ENCODE measurements around the gene HABP2.

Gene HABP2

DNA sequence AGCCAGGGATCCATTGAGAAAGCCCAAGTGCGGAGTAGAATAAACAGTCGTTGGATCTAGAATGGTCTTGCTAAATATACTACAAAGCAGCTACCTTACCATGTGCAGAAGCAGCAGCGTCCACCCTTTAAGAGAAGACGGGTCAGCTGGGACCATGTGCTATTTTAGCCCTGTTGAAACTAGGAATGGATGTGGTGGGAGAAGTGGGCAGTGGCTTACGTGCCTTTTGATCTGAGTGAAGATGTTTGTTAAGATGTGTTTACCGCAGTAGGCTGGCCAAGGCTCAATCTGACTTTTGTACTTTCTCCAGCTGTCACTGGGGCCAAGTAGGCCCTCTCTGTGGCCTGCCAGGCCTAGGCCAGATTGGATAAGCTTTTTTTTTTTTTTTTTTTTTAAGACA lies 9.2 kb downstream of the HABP2 start:
- H4K20me1 ChIP-seq (ENCODE audit: insufficient read depth, low read length), result no peaks in the 10 kb centered on the region
- H3K4me1 ChIP-seq (ENCODE audit: insufficient read depth, low read length, severe bottlenecking), result no peaks in the 10 kb centered on the region
- no peaks in the 10 kb centered on the region for H3F3A ChIP-seq (ENCODE audit: insufficient read depth, low read length)
- H3K27ac ChIP-seq (ENCODE audit: low read depth, low read length, poor library complexity, severe bottlenecking), result no peak overlapping the region
- no peak overlapping the region for H3K4me2 ChIP-seq (ENCODE audit: low read length)
- no peaks in the 10 kb centered on the region for H3K9me3 ChIP-seq (ENCODE audit: low read length)
- no peaks in the 10 kb centered on the region for H3K9me2 ChIP-seq (ENCODE audit: low read depth, low read length)
- no peak overlapping the region for H3K4me3 ChIP-seq (ENCODE audit: low read depth, low read length, poor library complexity, severe bottlenecking)
- no peaks in the 10 kb centered on the region for H3K79me2 ChIP-seq (ENCODE audit: insufficient read depth, low read length)
- H3K9ac ChIP-seq (ENCODE audit: low read length), result no peak overlapping the region
- no peaks in the 10 kb centered on the region for H3K27me3 ChIP-seq (ENCODE audit: insufficient read depth, low read length)
- TF ChIP-seq EZH2 (IDR thresholded peaks at IDR 0.05; ENCODE audit: borderline replicate concordance, low read length), result no peak
- TF ChIP-seq, protein P1, sequence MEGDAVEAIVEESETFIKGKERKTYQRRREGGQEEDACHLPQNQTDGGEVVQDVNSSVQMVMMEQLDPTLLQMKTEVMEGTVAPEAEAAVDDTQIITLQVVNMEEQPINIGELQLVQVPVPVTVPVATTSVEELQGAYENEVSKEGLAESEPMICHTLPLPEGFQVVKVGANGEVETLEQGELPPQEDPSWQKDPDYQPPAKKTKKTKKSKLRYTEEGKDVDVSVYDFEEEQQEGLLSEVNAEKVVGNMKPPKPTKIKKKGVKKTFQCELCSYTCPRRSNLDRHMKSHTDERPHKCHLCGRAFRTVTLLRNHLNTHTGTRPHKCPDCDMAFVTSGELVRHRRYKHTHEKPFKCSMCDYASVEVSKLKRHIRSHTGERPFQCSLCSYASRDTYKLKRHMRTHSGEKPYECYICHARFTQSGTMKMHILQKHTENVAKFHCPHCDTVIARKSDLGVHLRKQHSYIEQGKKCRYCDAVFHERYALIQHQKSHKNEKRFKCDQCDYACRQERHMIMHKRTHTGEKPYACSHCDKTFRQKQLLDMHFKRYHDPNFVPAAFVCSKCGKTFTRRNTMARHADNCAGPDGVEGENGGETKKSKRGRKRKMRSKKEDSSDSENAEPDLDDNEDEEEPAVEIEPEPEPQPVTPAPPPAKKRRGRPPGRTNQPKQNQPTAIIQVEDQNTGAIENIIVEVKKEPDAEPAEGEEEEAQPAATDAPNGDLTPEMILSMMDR (IDR thresholded peaks at IDR 0.05; ENCODE audit: low read length), result no peak
- H3K36me3 ChIP-seq (ENCODE audit: insufficient read depth, low read length), result no peaks in the 10 kb centered on the region
- no peak overlapping the region for H2AFZ ChIP-seq (ENCODE audit: low read length)

DNA sequence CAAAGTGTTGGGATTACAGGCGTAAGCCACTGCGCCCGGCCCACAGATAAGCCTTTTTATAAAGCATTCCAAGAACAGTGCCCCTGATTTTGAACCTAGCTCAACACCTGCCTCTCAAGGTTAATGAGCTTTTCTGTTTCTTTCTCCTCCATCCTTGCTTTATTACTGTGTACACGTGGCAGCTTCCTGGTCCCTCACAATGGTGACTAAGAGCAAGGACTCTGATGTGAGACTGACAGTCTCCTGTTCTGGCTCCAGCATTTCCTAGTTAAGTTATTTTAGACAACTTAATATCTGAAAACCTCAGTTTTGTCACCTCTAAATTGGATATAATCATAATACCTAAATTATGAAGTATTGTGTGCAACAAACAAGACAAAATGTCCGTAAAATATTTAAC lies 9.9 kb downstream of the HABP2 start:
- Histone ChIP-seq H3K9ac (ENCODE audit: low read length) (no peak overlapping the region), H3K79me2 (ENCODE audit: insufficient read depth, low read length) (no peaks in the 10 kb centered on the region), H3K9me2 (ENCODE audit: low read depth, low read length) (no peaks in the 10 kb centered on the region), H3K27ac (ENCODE audit: low read depth, low read length, poor library complexity, severe bottlenecking) (no peak overlapping the region), H3K4me2 (ENCODE audit: low read length) (no peak overlapping the region), H3K4me1 (ENCODE audit: insufficient read depth, low read length, severe bottlenecking) (no peaks in the 10 kb centered on the region), H4K20me1 (ENCODE audit: insufficient read depth, low read length) (no peaks in the 10 kb centered on the region), H3K27me3 (ENCODE audit: insufficient read depth, low read length) (no peaks in the 10 kb centered on the region), H3F3A (ENCODE audit: insufficient read depth, low read length) (no peaks in the 10 kb centered on the region), H2AFZ (ENCODE audit: low read length) (no peak overlapping the region), H3K36me3 (ENCODE audit: insufficient read depth, low read length) (no peaks in the 10 kb centered on the region), H3K9me3 (ENCODE audit: low read length) (no peaks in the 10 kb centered on the region), H3K4me3 (ENCODE audit: low read depth, low read length, poor library complexity, severe bottlenecking) (no peak overlapping the region)
- TF ChIP-seq, protein P1 (IDR thresholded peaks at IDR 0.05; ENCODE audit: low read length), result no peak
- TF ChIP-seq EZH2 (IDR thresholded peaks at IDR 0.05; ENCODE audit: borderline replicate concordance, low read length), result no peak

- Histone ChIP-seq H3K9me3 (ENCODE audit: low read length) (no peaks in the 10 kb centered on the region), H3F3A (ENCODE audit: insufficient read depth, low read length) (no peaks in the 10 kb centered on the region), H3K79me2 (ENCODE audit: insufficient read depth, low read length) (no peaks in the 10 kb centered on the region), H3K36me3 (ENCODE audit: insufficient read depth, low read length) (no peaks in the 10 kb centered on the region), H2AFZ (ENCODE audit: low read length) (no peak overlapping the region), H3K4me3 (ENCODE audit: low read depth, low read length, poor library complexity, severe bottlenecking) (no peak overlapping the region), H3K27me3 (ENCODE audit: insufficient read depth, low read length) (no peaks in the 10 kb centered on the region), H3K9me2 (ENCODE audit: low read depth, low read length) (no peaks in the 10 kb centered on the region), H3K9ac (ENCODE audit: low read length) (no peak overlapping the region), H4K20me1 (ENCODE audit: insufficient read depth, low read length) (no peaks in the 10 kb centered on the region), H3K27ac (ENCODE audit: low read depth, low read length, poor library complexity, severe bottlenecking) (no peak overlapping the region), H3K4me1 (ENCODE audit: insufficient read depth, low read length, severe bottlenecking) (no peaks in the 10 kb centered on the region), H3K4me2 (ENCODE audit: low read length) (peak overlapping the region; percentile 12; the same call in 1 of the 2 replicates)
- no peak for TF ChIP-seq EZH2 (IDR thresholded peaks at IDR 0.05; ENCODE audit: borderline replicate concordance, low read length)
- TF ChIP-seq, protein P1 (IDR thresholded peaks at IDR 0.05; ENCODE audit: low read length), result peak; percentile 88
Measured at GRCh38 chr10:113563306-113564088, 10.6 kb downstream of the HABP2 start.
